ENCODE measurements around the gene GMEB1. TPM values are rescaled to one million over a fixed set of nuclear protein-coding genes. Genes with fewer than 3 reads are reported as not detected.
"Not testable (repeated sequence)": the region's sequence is repeated elsewhere in the genome, so short reads cannot be mapped to it uniquely, and the experiment has no call there.

GMEB1 gene
- total RNA-seq, 1 experiment from 2014 or later, result 5.2 TPM

- peaks cover 3% of the 10 kb centered on the region for H3F3A ChIP-seq (ENCODE audit: low read length, unreplicated experiment)
- BruUV-seq (replicated peaks), result no TSS peak
- no peaks in the 10 kb centered on the region for H3K9me3 ChIP-seq (ENCODE audit: low read length)
- DNase-seq (peak; percentile 69), ATAC-seq (peak; percentile 87)
- H3K9ac ChIP-seq (ENCODE audit: low read length), result peak overlapping the region; percentile 98
- ChIA-PET CTCF (interaction anchor here (0.8 kb wide), 1 partner anchor 68 kb away, joined by 3 read pairs; the partner anchor contains the start of gene YTHDF2), POLR2A (ENCODE audit: unreplicated experiment) (interaction anchor here (0.5 to 1.2 kb wide), 6 partner anchors 20 to 94 kb away, joined by 3 to 30 read pairs (median 6); partner anchors contain the start of genes RNU11 and YTHDF2)
- no peaks in the 10 kb centered on the region for H3K27me3 ChIP-seq (ENCODE audit: low read length)
- H3K9me2 ChIP-seq (replicated peaks; ENCODE audit: low read length), result no peaks in the 10 kb centered on the region
- peak overlapping the region; percentile 83 for H3K4me3 ChIP-seq (ENCODE audit: low read length)
- no peaks in the 10 kb centered on the region for H4K20me1 ChIP-seq (ENCODE audit: low read length)
- H3K27ac ChIP-seq (ENCODE audit: low read length), result peak overlapping the region; percentile 68
- H3K36me3 ChIP-seq (ENCODE audit: low read depth, low read length), result no peaks in the 10 kb centered on the region
- H3K79me2 ChIP-seq (ENCODE audit: low read length), result peaks cover 28% of the 10 kb centered on the region
- H3K4me1 ChIP-seq (ENCODE audit: insufficient read depth, low read length), result peaks cover 10% of the 10 kb centered on the region; the same call in 1 of the 2 replicates
- intact Hi-C loops (cut with micrococcal nuclease), result loop anchor here (1.0 to 2.0 kb wide), 2 partner anchors 20 to 67 kb away; partner anchors contain the start of genes RNU11 and YTHDF2
- TF ChIP-seq EZH2phosphoT487 (IDR thresholded peaks at IDR 0.05; ENCODE audit: borderline replicate concordance, low read length), result no peak
- TF ChIP-seq EZH2 (IDR thresholded peaks at IDR 0.05; ENCODE audit: low read length, unreplicated experiment), result no peak
- no peak for TF ChIP-seq CTCF (conservative IDR thresholded peaks at IDR 0.05; ENCODE audit: low read depth, low read length)
- peak overlapping the region; percentile 79 for H2AFZ ChIP-seq (ENCODE audit: low read length)
- peak overlapping the region; percentile 100 for H3K4me2 ChIP-seq (ENCODE audit: low read length)
Observed at GRCh38 chr1:28668956-28669723, 556 bp downstream of the GMEB1 start.

GRCh38 chr1:28671254-28671780, 2.7 kb downstream of the GMEB1 start:
- intact Hi-C loops (cut with micrococcal nuclease), result no loop called here

GRCh38 chr1:28672971-28673370, 4.4 kb downstream of the GMEB1 start:
- H3K4me1 ChIP-seq (ENCODE audit: insufficient read depth, low read length); H4K20me1 ChIP-seq (ENCODE audit: low read length); H3K36me3 ChIP-seq (ENCODE audit: low read depth, low read length); ATAC-seq; H3F3A ChIP-seq (ENCODE audit: low read length, unreplicated experiment); H3K4me2 ChIP-seq (ENCODE audit: low read length); H3K9ac ChIP-seq (ENCODE audit: low read length); H3K4me3 ChIP-seq (ENCODE audit: low read length); CTCF ChIA-PET; H2AFZ ChIP-seq (ENCODE audit: low read length); H3K9me3 ChIP-seq (ENCODE audit: low read length); H3K27ac ChIP-seq (ENCODE audit: low read length); POLR2A ChIA-PET (ENCODE audit: unreplicated experiment); H3K9me2 ChIP-seq (replicated peaks; ENCODE audit: low read length); DNase-seq; intact Hi-C loops (cut with micrococcal nuclease); BruUV-seq (replicated peaks); H3K27me3 ChIP-seq (ENCODE audit: low read length): not testable (repeated sequence)
- peaks cover 28% of the 10 kb centered on the region for H3K79me2 ChIP-seq (ENCODE audit: low read length)

More at GRCh38 chr1:28671254-28671780, 2.7 kb downstream of the GMEB1 start:
- Histone ChIP-seq H4K20me1 (ENCODE audit: low read length) (no peaks in the 10 kb centered on the region), H3K79me2 (ENCODE audit: low read length) (peaks cover 28% of the 10 kb centered on the region), H3K36me3 (ENCODE audit: low read depth, low read length) (no peaks in the 10 kb centered on the region), H3K27ac (ENCODE audit: low read length) (no peak overlapping the region), H3K9me2 (replicated peaks; ENCODE audit: low read length) (no peaks in the 10 kb centered on the region), H3K27me3 (ENCODE audit: low read length) (no peaks in the 10 kb centered on the region), H3K9me3 (ENCODE audit: low read length) (no peaks in the 10 kb centered on the region), H3F3A (ENCODE audit: low read length, unreplicated experiment) (peaks cover 3% of the 10 kb centered on the region), H3K4me1 (ENCODE audit: insufficient read depth, low read length) (peaks cover 10% of the 10 kb centered on the region; the same call in 1 of the 2 replicates), H3K4me3 (ENCODE audit: low read length) (no peak overlapping the region), H2AFZ (ENCODE audit: low read length) (no peak overlapping the region), H3K9ac (ENCODE audit: low read length) (no peak overlapping the region), H3K4me2 (ENCODE audit: low read length) (no peak overlapping the region)
- CTCF ChIA-PET, result interaction anchor here (0.6 kb wide), 1 partner anchor 66 kb away, joined by 5 read pairs; the partner anchor contains the start of gene YTHDF2
- ATAC-seq (no peak), DNase-seq (no peak)
- TF ChIP-seq EZH2 (IDR thresholded peaks at IDR 0.05; ENCODE audit: low read length, unreplicated experiment), result no peak
- TF ChIP-seq EZH2phosphoT487 (IDR thresholded peaks at IDR 0.05; ENCODE audit: borderline replicate concordance, low read length), result no peak
- TF ChIP-seq CTCF (conservative IDR thresholded peaks at IDR 0.05; ENCODE audit: low read depth, low read length), result no peak
- BruUV-seq (replicated peaks), result no TSS peak
- POLR2A ChIA-PET (ENCODE audit: unreplicated experiment), result interaction anchor here (0.6 kb wide), 1 partner anchor 155 kb away, joined by 4 read pairs; no protein-coding TSS in a partner anchor
